HG02973 (cell line): ENCODE results near the gene PRPF6.
"Not testable (repeated sequence)": the region's sequence is repeated elsewhere in the genome, so short reads cannot be mapped to it uniquely, and the experiment has no call there.

Experiments used
- ATAC-seq: cut with Tn5 transposase; IDR thresholded peaks from one replicate; pipeline ENCODE4 v1.9.1; 2021; ENCODE audit warnings: moderate library complexity; ENCODE audit not compliant: unreplicated experiment

Gene PRPF6

DNA sequence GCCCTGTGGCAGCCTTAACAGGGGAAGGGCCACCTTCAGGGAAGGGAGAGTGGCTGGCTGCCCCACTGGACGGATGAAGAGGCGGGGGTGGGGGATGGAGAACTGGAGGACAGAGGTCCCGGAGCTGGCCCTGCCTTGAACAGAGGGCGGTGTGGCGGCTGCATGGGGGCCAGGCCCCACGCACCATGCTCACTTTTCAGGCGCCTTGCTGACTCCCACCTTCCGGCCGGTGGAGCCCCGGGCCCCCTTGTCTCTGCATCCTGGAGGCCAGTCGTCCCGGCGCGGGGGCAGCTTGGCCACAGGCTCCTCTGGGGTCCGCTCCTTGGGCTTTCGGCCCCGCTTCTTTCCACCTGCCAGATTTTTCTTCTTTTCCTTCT is 21.2 kb upstream of the PRPF6 start:
- ATAC-seq = no peak

DNA sequence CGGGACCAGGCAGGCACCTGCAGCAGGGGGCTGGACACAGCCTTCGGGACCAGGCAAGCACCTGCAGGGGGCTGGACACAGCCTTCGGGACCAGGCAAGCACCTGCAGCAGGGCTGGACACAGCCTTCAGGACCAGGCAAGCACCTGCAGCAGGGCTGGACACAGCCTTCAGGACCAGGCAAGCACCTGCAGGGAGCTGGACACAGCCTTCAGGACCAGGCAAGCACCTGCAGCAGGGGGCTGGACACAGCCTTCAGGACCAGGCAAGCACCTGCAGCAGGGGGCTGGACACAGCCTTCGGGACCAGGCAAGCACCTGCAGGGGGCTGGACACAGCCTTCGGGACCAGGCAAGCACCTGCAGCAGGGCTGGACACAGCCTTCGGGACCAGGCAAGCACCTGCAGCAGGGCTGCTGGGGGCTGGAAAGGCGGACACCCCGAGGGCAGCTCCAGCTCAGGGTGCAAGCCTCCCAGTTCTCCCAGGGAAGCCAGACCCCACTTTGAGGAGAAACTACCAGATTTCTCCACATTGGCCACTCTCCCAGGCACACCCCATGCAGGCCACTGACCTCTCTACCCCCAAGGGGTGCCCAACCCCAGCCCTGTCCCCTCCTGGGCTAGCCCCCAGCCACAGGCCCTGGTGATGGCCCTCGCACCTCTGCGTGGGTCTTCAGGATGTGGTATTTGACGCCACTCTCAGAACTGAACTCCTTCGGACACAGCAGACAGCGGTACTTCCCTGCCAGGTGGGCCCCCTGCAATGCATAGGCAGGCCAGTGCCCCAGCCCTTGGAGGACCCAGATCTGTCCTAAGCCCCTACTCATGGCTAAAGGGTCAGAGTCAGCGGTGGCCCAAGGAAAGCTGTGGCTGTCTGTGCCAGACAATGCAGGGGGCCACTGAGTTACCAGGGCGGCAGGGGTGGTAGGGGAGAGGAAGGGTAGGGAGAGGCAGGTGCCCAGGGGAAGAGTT is 20.0 kb upstream of the PRPF6 start:
- not testable (repeated sequence) for ATAC-seq

DNA sequence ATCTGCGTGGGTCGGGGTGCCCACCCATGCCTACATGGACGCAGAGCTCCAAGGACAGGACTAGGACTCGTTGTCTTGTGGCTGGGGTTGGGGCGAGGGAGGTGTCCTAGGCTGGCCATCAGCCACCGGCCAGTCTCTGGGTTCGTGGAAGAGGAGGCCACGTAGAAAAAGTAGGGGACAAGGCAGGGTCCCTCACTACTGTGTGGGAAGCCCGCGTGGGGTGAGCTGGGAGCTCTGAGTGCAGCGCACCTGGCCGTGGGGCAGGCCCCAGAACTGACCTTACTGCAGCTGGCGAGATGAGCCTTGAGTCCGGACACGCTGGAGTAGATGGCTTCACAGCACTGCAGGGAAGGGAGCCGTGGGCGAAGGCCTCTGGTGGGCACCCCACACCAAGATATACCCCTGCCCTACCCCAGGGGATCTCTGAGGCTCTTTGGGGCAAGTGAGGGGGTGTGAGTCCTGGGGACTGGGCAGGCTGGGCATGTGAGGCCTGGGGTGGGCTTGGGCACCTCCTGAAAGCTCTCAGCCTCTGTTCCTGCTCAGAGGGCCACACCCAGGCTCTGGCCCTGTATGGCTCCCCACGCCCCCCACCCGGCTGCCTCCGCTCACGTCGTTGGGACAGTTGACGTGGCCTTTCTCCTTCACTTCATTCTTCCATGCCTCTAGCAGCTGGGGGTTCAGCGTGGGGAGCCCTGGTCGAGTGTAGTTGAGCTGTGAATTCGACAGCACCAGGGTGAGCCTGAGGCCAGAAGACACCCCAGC is 19.1 kb upstream of the PRPF6 start:
- no peak for ATAC-seq

DNA sequence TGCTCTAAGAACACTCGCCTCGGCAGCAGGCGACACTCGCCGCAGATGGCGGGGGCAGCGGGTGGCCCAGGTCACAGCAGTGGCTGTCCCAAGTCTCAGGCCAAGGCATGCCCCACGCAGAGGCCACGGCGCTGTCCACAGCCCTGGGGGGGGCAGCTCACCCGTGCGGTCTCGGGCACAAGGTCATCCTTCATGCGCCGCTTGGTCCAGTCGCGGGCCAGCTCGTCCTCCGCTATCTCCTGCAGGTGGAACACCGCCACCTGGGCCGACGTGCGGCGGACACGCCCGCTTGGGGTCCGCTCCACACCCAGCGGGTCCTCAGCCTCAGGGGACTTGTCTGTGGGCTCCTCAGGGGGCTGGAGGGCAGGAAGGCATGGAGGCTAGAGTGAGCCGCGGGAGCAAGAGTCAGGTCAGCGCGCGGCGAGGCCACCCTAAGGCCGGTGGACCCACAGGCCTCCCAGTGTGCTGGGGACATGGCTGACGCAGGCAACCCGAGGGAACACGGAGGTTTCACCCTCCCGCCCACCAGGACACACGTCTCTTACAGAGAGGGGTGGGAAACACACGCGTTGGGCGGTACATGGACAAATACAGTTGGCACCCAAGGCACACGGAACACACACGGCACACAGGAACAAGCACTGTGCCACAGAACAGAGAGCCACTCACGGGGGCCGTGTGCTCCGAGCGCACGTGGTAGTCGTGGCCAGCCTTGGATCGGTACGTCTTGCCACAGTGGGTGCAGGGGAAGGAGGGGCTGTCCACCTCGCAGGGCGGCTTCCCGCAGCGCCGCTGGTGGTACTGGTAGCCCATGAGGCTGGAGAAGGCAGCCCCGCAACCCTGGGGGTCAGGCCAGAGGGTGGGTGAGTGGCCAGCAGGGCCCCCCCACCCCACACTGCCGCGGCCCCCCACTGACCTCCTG is 18.2 kb upstream of the PRPF6 start:
- no peak for ATAC-seq

DNA sequence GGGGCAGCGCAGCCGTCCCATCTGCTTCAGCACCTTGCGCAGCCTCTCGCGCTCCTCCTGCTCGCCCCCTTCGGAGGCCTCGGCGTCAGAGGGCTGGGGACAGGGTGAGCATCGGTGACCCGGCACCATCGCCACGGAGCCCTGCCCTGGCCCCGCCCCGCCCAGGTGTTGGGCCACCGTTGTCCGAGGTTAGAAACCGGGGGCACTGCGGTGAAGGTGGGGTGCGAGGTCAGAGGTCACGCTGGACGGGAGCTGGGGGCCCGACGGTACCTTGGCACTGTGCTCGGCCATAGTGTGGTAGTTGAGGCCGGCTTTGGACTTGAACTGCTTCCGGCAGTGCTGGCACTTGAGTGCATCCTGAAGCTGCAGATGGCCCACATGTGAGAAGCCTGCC is 17.6 kb upstream of the PRPF6 start:
- ATAC-seq = no peak

DNA sequence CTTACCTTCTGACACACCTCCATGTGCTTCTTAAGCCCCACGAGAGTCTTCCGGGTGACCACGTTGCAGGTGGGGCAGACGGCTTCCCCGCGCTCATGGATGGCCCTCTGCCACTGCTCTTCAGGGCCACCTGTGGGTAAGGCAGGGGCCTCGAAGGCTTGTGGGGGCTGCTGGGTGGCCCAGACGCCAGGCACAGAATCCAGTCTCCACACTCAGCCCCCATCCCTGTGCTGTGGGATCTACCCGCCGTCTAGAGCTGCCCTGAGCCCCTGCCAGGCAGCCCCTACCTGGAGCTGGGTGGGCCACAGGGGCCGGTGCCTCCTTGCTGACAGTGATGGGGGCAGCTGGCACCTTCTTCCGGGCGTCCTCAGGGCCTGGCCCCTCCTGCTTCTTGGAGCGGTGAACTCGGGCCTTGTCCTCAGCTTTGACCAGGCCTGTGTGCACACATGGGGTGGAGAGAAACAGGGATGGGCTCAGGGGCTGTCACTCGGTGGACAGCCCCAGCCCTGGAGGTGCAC is 17.1 kb upstream of the PRPF6 start:
- no peak for ATAC-seq

DNA sequence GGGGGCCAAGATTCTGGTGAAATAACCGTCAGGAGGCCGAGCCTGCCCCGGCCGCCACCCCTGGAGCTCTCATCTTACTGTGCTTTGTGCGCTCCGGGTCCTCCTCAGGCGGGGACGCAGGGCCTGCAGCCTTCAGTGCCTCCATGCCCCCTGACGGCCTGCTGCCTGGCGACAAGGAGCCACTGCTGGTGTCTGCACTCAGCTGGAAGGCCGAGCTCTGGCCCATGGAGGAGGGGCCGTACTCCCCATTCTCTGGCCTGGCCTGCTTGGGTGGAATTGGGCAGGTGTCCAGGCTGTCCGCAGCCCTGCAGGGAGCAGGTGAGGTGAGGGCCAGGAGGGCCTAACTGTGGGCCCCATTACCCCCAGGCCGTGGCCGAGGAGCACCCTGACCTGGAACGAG is 16.5 kb upstream of the PRPF6 start:
- no peak for ATAC-seq

DNA sequence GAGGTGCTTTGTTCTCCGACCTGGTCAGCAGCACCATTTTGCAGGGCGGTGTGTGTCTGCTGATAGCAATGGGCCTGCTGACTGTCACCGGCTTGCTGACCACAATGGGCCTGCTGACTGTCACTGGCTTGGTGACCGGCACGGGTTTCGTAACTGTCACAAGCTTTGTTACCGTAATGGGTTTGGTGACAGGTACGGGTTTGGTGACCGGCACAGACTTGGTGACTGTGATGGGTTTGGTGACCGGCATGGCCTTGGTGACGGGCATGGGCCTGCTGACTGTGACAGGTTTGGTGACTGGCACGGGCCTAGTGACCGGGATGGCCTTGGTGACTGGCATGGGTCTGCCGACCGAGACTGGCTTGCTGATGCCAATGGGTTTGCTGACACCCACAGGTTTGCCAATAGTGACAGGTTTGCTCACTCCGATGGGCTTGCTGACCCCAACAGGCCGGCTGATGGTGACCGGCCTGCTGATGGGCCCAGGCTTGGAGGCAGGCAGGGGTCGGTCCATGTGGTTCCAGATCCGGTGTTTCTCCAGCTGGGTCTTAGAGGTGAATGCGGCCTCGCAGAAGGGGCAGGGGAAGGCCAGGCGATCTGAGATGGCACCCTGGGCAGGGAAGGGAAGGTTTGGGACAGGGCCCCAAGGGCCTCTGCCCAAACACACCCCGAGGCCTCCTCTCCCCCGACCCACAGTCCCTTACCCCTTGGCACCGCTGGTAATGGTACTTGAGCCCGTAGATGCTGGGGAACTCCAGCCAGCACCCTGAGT is 14.6 kb upstream of the PRPF6 start:
- no peak for ATAC-seq

DNA sequence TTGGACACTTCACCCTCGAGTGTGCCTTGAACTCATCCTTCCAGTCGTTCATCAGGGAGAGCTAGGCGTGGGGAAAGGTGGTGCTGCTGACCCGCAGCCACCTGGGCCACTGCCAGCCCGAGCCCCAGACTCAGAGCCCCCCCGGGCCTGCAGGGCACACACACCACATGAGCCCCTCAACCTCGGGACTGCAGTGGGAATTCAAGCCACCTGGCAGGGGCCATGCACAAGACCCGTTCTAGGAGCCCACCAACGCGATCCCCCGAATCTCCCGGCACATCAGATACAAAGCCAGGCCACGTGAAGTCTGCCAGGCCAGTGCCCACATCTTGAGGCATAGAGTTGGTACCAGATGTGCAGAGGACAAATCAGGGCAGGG is 14.0 kb upstream of the PRPF6 start:
- no peak for ATAC-seq

DNA sequence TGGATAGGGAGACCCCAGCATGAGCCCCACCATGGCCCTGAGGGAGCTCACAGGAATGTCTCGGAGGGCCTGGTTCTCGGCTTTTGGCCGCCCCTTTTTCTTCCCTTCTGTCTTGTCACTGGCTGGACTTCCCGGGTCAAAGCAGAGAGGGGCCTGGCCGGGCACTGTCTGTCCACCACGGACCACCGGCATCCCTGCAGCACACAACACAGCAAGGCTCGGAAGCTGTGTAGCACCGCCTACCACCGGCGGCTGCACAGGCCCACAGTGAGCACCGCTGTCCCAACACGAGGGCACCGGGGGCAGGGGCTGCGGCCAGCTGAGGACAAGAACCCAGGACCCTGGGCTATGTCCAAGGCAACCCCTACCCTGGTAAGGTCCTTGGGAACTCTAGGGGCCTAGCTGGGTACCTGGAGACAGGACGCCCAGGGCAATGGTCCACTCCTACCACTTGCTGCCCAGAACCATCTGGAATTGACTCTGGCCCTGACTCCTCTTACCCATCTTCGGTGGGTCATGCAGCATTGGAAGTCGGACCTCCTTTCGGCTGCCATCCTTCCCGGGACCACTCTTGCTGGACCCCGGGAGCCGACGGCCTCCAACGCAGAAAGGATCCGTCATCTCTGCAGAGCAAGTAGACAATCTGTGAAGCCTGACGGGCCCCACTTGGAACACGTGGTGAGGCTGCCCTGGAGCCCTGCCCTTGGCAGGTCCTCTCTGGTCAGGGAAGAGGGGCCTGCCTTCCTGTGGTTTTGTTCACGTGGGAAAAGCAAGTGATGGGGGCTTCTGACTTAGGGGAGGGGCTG is 13.4 kb upstream of the PRPF6 start:
- no peak for ATAC-seq

DNA sequence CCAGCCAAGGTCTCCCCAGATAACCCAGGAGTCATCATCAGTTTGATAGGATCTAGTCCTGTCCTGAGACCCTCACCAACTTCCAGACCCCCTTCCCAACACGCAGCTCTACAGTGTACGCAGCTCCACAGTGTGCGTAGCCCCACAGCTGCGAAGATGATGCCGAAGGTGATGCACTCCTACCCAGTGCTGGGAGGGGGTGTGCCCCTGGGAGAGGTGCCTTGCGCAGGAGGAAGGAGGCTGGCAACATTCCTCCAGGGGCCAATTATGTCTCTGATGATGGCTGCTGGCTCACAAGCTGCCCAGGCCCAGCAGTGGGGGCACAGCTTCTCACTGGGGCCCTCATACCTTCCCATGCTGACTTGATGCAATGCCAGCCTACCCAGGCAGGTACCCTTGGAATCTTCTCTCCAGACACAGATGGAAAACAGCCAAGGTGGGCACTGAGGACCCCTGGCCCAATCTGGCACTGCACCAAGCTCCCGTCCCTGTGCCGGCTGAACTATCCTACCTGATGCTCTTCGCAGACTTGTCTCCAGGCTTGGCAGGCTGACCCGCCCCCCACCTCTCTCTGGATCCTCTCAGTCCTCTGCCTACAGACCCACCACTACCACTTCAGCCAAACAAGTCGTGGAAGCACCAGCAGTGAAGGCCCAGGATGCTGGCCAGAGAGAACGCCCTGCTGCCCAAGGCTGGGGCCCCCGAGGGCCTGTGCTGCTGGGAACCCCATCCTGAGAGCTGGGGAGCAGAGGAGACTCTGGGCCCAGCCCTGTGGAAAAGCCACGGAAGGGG is 12.6 kb upstream of the PRPF6 start:
- ATAC-seq = no peak

DNA sequence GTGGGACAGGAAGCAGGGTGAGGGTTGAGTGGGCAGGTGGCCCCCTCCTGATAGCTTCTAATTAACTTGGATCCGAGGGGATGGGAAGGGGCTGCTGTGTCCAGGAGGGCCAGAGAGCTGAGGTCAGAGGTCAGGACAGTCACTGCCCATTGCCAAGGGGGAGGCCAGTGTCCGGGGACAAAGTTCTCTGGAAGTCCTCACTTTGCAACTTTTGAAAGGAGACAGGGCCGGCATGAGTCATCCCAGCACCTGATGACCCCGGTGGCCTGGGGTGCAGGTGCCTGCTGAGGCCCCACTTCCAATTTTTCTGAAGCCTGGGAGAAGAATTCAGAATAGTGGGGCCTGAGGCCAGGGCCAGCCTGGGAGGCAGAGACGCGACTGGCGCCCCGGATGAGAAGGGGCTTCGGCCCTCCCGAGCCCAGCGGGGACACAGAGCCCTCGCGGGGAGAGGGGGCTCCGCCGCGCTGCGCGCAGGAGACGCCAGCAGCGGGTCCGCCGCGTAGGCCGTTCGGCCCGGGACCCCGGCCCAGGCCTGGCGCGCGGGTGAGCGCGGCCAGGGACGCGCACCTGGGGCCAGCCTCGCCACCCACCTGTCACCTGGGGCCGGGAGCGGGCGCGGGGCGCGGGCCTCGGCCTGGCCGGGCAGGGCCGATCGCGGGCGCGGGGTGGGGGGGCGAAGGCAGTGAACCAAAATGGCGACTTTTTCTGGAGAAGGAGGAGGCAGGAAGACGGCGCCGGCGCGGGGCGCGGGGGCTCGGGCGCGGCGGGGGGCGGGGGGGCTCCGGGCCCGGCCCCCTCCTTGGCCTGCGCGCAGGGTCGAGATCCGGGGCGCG is 11.8 kb upstream of the PRPF6 start:
- no peak for ATAC-seq

DNA sequence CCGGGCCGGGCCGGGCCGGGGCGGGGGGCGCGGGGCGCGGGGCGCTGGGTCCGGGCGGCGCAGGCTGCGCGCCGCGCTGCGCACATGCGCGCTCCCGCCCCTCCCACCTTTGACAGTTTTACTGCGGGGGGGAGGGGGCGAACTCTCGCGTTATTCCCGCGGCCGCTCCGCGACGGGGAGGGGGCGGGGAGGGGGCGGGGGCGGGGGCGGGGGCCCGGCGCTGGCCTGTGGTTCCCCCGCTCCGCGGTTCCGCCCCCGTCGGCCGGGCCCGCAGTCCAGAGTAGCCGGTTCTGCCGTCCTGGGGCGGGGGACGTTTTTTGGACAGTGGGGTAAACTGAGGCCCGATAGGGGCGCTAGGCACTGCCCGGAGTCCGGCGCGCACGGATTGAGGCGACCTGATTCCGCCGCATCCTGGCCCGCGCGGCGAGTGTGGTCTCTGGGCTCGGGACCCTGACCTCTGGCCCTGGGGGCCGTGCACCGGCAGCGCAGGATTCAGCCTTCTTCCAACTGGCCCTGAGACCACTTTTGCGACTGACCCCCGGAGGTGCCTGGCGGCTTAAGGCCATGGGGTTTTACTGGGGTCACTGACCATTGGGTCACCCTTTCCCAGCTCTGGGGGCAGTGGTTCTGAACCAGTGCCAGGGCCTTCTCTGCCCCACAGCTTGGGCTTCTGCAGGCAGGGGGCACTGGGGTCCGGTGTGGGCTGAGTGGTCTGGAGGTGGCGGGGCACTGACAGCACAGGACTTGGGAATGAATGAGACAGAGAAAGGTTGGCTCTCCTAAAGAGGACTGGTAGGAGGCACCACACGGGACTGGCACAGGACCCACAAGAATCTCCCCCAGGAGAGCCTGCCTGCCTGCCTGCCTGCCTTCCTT is 10.9 kb upstream of the PRPF6 start, which contains the start of gene ZNF512B:
Gene ZNF512B (minus strand): TSS at position 93 of the 876 bp plus-strand sequence. CDS start 1,980 bp downstream, outside the sequence.
- ATAC-seq = no peak

DNA sequence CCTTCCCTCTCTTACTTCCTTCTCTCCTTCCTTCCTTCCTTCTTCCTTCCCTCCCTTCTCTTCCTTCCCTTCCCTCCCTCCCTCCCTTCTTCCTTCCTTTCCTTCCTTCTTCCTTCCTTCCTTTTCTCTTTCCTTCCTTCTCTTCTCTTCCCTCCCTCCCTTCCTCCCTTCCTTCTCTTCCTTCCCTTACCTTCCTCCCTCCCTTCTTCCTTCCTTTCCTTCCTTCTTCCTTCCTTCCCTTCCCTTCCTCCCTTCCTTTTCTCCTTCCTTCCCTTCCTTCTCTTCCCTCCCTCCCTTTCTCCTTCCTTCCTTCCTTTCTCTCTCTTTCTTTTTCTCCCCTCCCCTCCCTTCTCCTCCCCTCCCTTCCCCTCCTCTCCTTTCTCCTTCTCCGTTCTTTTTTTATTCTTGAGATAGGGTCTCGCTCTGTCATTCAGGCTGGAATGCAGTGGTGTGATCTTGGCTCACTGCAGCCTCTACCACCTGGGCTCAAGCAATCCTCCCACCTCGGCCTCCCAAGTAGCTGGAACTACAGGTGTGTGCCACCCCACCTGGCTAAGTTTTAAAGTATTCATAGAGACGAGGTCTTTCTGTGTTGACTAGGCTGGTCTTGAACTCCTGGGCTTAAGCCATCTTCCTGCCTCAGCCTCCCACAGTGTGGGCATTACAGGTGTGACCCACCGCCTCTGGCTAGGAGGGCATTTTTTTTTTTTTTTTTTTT is 10.1 kb upstream of the PRPF6 start:
- ATAC-seq = no peak

DNA sequence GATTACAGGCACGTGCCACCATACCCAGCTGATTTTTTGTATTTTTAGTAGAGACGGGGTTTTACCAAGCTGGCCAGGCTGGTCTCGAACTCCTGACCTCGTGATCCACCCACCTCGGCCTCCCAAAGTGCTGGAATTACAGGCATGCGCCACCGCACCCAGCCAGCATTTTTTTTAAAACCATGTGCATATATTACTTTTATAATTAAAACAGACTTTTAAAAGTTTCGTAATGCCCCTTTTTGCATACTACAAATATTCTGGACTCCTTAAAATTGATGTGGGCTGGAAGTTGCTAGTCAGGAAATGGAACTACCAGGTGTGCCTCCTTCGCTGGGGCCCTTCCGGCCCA is 9.0 kb upstream of the PRPF6 start:
- ATAC-seq = not testable (repeated sequence)
